Measurements from ENCODE around the gene SYNRG. TPM values are rescaled to one million over a fixed set of nuclear protein-coding genes. Genes with fewer than 3 reads are reported as not detected.
A peak's percentile ranks its signal among the peaks of the same experiment; 100 is the strongest.

Gene SYNRG
- total and polyA plus RNA-seq, 2 of the 13 experiments (the other 11 are each of a cell fraction or from before 2014, with no cell fraction given), result 7.3 to 8.7 TPM

GRCh38 chr17:37609170-37610040 is at the start of gene SYNRG (continued):
- no peak for TF ChIP-seq HNF1A (IDR thresholded peaks at IDR 0.05; ENCODE audit: low read depth)
- peak; percentile 83; the same call in 1 of the 2 replicates for TF ChIP-seq HNF1A (CRISPR knock-in tag; IDR thresholded peaks at IDR 0.05; ENCODE audit: borderline replicate concordance)
- TF ChIP-seq ZNF639 (CRISPR knock-in tag; conservative IDR thresholded peaks at IDR 0.05), result no peak
- no peak for TF ChIP-seq ZNF180 (CRISPR knock-in tag; IDR thresholded peaks at IDR 0.05; ENCODE audit: borderline replicate concordance, low read depth)
- peak in 1 of 2 experiments; percentile 28; a peak in 1 of 4 replicates for TF ChIP-seq EP300 (IDR thresholded peaks at IDR 0.05; ENCODE audit: low read depth in 2 of 2, low read length in 2 of 2)
- TF ChIP-seq EP300 (CRISPR knock-in tag; IDR thresholded peaks at IDR 0.05; ENCODE audit: borderline replicate concordance), result peak; percentile 56; the same call in 1 of the 2 replicates
- TF ChIP-seq RBAK (CRISPR knock-in tag; IDR thresholded peaks at IDR 0.05), result no peak
- TF ChIP-seq MAFK (conservative IDR thresholded peaks at IDR 0.05 in 1 of 2, IDR thresholded peaks at IDR 0.05 in 1 of 2; ENCODE audit: low read length in 2 of 2), result no peak
- TF ChIP-seq ZNF326 (CRISPR knock-in tag; IDR thresholded peaks at IDR 0.05; ENCODE audit: borderline replicate concordance), result no peak
- TF ChIP-seq ZNF546 (CRISPR knock-in tag; conservative IDR thresholded peaks at IDR 0.05), result no peak; the same call in 1 of the 2 replicates
- no peak for TF ChIP-seq RARA (CRISPR knock-in tag; IDR thresholded peaks at IDR 0.05)
- TF ChIP-seq ZFX (CRISPR knock-in tag; IDR thresholded peaks at IDR 0.05; ENCODE audit: low read depth), result peak; percentile 91
- TF ChIP-seq ZHX1 (CRISPR knock-in tag; IDR thresholded peaks at IDR 0.05; ENCODE audit: low read depth), result no peak
- TF ChIP-seq ZNF552 (CRISPR knock-in tag; IDR thresholded peaks at IDR 0.05; ENCODE audit: borderline replicate concordance), result no peak
- 0 out of 2 replicates have a peak, but pooled peaks have one; percentile 24 for TF ChIP-seq RAD21 (CRISPR knock-in tag; IDR thresholded peaks at IDR 0.05)
- peak; percentile 85; the same call in 1 of the 2 replicates for TF ChIP-seq CBFB (CRISPR knock-in tag; IDR thresholded peaks at IDR 0.05)
- 0 out of 2 replicates have a peak, but pooled peaks have one; percentile 28 for TF ChIP-seq MXD3 (CRISPR knock-in tag; IDR thresholded peaks at IDR 0.05)
- no peak for TF ChIP-seq GTF3A (CRISPR knock-in tag; conservative IDR thresholded peaks at IDR 0.05)
- TF ChIP-seq BATF2 (CRISPR knock-in tag; IDR thresholded peaks at IDR 0.05), result no peak; the same call in 1 of the 2 replicates

All from HepG2 (cell line).